Activated naive CD4-positive, alpha-beta T cell treated with anti-CD3 and anti-CD28 coated beads, Interleukin-2, amount 50 U/mL, for 16 hours (primary cell): ENCODE data around the gene FOSL1.

Source experiments
- DNase-seq: peaks from one replicate; pipeline ENCODE4 v3.0.0-alpha.2; 2020

The FOSL1 gene

DNA sequence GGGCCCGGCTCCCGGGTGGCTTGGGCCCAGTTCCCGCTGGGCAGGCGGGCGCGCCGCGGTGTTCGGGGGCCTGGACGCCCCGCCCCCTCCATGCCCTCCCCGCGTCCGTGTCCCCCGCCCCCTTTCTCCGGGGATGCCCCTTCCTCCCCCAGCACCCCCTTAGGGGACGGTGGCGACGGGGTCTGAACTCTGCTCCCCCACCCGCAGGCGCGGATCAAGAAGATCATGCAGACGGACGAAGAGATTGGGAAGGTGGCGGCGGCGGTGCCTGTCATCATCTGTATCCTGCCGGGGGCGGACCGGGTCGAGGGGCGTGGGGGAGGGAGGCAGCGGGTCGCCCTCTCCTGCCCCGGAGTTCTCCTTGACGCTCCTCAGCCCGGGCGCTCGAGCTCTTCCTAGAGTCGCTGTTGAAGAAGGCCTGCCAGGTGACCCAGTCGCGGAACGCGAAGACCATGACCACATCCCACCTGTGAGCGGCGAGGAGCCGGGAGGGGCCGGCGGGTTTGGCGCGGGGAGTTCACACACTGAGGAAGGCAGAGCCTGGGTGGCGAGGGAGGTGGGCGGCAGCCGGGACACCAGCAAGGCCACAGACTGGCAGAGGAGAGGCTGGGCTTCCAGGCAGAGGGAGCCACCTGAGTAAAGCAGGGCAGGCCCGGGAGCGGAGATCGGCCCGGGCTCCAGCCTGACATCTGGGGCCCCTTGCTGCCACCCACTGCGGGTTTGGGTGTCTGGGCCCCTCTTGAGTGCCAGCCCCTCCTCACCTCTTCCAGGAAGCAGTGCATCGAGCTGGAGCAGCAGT, 19.6 kb upstream of the FOSL1 start:
- DNase-seq = no peak

DNA sequence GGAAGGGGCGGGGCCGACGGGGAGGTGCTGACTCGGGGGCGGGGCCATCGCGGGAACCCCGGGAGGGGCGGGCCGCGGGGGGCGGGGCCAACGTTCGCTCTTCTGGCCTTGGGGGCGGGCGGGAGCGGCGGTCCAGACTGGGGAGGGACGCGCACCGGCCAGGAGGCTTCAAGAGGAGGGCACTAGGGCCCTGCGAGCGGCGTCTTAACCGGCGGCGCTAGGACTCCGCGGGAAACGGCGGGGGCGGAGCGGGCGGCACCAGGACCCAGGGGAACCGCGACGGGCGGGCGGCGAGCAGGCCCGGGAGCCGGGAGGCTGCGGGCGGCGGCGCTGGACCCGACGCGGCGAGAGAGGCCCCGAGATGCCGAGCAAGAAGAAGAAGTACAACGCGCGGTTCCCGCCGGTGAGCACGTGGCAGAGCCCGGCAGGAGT, 19.0 kb upstream of the FOSL1 start, which contains the start of gene DRAP1:
Gene DRAP1 (plus strand): TSS at position 286 of the 432 bp plus-strand sequence. CDS start 76 bp downstream, at position 362.
- peak; percentile 98 for DNase-seq

DNA sequence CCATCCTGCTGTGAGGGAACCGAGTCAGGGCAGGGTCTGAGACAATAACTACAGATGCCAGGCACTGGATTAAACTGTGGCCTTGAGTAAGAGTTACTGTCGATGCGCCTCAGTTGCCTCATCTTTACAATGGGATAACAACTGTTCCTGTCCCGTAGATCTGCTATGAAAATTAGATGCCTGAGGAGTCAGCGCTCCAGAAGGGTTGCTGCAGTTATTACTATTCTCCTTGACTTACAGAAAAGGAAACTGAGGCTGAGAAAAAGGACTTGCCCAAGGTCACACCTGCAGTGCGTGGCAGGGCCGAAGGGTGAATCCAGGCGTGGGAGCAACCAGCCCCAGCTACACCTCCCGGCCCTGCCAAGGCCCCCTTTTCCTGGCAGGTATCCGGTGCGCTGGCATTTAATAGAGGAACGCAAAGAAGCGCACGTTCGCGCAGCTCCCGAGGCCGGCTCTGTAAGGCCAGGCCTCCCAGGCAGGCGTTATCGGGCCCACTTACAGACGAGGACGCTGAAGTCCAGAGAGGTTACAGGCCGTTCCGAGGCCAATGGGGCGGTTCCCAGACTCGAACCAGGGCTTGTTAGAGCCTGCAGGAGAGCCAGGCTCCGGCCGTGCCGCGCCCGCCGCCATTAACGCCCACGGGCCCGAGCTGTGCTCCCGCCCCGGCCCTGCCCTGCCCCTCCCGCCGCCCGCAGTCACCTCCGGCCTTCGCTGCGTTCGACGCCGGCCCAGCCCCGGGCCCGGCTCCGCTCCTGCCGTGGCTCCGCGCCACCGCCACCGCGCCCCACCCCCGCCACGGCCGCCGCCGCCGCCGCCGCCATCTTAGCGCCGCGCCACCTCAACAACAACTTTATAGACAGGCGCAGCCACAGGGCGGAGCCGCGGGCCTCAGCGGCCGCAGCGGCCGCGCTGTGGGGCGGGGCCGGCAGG, 18.3 kb upstream of the FOSL1 start, which contains the start of gene C11orf68:
Gene C11orf68 (minus strand): TSS at position 852 of the 930 bp plus-strand sequence. CDS start 31 bp downstream, at position 821.
- no peak for DNase-seq

DNA sequence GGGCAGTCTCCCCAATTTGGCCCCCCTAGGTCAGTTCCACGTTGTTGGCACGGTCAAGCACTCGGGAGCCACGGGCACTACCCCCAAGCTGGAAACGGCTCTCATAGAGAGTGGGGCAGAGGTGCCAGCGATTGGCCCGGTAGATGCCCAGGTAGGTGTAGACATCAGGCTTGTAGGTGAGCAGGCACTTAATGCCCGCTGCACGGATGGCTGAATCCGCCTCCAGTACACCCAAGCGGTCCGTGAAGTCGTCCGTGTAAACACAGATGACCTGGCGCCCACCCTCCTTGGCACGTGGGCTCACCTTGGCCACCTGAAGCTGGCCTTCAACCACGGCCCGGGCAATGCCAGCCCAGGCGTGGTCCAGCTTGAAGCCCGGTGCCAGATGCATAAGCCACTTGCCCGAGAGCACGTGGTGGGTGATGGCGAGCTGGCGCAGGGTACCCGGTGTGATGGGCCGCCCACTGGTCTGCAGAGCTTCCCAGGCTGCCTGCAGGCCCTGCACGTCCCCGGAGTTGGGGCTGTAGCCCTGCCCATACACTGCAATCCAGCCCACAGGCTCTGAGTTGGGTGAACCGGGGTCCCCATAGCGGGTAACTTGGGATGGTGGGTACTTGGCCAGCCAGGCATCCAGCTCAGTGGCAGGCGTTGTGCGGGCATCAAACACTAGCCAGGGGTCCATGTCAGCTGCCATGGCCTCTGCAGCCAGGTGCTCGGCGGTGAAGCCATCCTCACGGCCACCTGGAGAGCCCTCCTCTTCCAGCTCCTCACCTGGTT, 17.4 kb upstream of the FOSL1 start:
- DNase-seq = no peak

- DNase-seq = no peak
Observed at GRCh38 chr11:65917077-65917433, 16.9 kb upstream of the FOSL1 start.

DNA sequence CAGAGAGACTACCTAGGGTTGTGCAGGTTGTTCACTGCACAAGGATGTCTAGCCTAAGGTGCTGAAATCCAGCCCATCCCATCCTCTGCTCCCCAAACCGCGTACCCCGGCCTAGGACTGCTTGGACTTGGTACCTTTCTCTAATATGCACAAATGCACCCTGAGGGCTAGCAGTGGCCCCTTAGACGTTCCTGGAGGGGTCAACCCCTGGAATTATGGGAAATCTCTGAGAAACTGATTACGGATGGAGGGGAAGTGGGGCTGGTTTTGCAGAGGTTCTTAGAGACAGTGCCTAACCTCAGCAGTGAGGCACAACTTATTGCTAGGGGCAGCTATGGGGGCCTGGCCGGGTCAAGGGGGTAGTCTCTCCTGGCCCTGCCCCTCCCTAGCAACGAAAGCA, 16.2 kb upstream of the FOSL1 start:
- no peak for DNase-seq

DNA sequence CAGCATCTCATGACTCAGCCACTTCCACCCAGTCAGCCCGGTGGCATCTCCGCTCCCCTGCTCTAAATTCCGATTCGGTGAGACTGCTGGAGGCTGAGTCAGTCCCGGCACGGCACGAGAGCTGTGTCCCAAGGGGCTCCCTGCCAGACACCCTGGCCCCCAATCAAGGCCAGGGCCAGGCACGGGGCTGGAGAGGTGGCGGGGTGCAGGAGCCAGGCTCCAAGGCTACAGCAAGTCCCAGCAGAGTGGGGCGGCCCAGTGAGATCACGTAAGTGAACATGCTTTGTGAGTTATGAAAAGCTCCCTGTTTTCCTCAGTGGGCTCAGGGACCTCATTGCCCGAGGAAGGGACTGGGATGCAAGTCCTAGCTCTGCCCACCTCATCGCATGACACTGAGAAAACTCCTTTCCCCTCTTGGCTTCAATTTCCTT, 15.6 kb upstream of the FOSL1 start:
- DNase-seq = no peak

DNA sequence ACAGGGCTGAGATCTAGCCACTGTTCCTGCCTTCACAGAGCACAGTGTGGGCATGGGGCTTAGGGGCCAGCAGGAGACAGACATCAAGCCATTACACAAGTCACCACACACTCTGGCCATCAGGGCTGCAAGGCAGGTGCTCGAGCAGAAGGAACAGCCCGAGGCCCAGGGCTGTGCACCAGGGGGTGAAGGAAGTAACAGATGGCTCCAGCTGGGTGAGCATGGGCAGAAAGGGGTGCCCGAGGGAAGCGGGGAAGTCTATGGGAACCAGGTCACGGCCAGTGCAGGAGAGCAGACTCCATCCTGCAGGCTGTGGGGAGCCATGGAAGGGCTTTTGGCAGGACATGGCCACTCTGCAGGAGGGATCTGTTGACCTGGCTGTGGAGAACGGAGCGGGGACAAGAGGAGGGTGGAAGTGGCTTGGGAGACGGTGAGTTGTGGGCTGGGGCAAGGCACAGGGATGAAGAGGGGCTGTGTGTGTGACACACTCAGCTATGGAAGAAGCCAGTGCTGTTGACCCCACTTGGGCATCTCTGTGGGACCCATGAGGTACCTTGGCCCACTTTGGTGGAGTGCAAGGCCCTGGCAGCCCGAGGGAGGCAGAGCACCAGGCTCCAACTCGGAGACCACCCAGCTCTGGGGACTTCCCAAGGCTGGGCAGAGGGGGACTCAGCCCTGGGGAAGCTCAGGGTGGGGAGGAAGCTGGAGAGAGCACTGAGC, 15.1 kb upstream of the FOSL1 start:
- no peak for DNase-seq

GRCh38 chr11:65912845-65913244, 12.7 kb upstream of the FOSL1 start:
- DNase-seq = no peak

- no peak for DNase-seq
Observed at GRCh38 chr11:65911682-65912568, 11.7 kb upstream of the FOSL1 start.

GRCh38 chr11:65907878-65908277, 7.7 kb upstream of the FOSL1 start:
- DNase-seq = no peak

DNA sequence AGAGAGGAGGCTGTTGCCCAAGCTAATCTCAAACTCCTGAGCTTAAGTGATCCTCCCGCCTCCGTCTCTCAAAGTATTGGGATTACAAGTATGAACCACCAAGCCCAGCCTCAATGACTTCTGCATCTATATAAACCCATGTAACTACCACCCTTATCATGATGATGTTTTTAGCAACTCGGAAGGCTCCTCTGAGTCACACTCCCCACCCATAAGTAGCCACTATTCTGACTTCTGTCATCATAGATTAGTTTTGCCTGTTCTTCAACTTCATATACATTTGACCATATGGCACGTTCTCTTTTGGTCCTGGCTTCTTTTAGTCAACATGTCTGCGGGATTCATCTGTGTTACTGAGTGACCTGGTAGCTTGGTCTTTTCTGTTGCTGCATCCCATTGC, 6.4 kb upstream of the FOSL1 start:
- no peak for DNase-seq

DNA sequence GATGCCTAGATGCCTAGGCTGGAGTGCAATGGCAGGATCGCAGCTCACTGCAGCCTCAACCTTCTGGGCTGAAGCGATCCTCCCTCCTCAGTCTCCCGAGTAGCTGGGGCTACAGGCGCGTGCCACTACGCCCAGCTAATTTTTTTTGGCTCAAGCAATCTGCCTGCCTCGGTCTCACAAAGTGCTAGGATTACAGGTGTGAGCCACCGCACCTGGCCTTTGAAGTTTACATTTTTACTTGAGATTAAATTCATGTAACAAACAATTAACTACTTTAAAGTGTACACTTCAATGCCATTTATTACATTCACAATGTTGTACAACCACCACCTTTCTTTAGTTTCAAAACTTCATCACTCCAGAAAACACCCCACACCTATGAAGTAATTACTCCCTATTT, 3.5 kb upstream of the FOSL1 start:
- no peak for DNase-seq

DNA sequence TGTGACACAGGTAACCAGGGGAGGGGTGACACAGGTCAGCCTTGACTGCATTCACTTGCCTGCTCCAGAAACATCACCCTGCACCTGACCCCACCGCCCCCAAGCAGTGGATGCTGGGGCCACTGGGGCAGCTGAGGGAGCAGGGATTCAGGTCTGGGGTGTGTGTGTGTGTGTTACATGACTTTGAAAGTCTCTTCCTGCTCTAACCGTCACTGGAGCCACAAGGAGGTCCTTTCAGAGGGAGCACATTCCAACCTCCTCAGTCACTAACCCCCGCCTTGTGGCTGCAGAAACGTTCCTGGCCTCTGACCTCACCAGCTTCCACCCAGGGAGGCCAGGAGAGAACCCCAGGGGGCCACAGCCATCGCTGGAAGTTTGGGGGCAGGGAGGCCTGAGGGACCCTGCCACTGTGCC, 2.9 kb upstream of the FOSL1 start:
- DNase-seq = no peak

- DNase-seq = no peak
Observed at GRCh38 chr11:65900899-65901180, 652 bp upstream of the FOSL1 start.

DNA sequence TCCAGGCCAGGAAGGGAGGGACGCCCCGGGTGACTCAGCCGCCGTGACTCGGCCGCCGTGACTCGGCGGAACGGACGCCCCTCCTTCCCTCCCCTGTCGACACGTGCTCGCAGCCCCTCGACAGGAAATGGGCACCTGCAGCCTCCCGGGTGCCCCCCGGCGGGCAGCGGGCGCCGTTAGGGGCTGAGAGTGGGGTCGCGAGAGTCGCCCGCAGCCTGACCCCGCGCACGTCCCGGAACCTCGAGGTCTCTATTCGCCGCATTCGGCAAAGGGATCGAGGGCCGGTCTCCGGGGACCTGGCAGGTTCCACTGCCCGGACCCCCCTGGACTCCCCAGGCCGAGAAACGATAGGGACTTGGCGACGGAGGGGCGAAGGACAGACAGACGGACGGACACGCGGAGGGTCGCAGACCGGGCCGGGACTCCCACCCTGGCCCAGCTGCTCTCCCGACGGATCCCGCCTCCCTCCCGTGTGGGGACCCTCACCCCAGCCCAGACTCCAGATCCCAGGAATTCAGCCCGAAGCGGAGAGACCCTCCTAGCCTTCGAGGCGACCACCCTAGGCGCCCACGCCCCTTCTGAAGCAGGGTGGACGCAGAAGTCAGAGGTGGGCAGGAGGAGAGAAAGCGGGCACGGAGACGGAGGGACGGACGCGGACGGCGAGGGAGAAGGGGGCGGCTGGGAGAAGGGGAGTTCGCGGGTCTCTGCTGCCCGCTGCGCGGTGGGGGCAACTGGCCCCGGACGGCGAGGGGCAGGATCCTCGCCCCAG, 648 bp downstream of the FOSL1 start:
- peak; percentile 81 for DNase-seq

DNA sequence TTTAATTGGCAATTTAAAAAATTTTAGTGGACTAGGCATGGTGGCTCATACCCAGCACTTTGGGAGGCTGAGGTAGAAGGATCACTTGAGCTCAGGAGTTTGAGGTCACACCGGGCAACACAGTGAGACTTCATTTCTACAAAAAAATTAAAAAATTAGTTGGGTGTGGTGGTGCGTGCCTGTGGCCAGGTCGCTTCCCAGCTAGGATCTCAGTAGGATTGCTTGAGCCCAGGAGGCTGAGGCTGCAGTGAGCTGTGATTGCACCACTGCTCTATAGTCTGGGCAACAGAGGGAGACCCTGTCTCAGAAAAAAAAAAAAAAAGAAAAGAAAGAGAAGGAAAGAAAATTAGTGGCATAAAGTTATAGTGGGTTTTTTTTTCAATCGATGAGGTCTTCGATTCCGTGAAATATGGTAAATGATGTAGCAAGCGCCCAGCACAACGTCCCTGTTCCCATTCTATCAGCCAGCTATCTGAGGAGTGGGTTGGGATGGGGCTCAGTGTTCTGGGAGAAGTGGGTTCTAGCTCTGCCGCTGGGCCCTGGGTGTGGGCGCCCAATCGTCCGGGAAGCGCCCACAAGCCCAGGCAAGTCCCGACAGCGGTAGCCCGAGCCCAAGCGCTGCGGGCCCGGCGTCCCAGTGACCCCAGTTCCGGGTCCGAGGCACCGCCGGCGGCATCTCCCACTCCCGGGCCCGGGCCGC, 1.4 kb downstream of the FOSL1 start:
- DNase-seq = no peak

- no peak for DNase-seq
Observed at GRCh38 chr11:65897020-65897471, 3.1 kb downstream of the FOSL1 start.
